A549 (cell line): ENCODE data around the gene CCR5. TPM values are rescaled to one million over a fixed set of nuclear protein-coding genes. Genes with fewer than 3 reads are reported as not detected.
"Not testable (repeated sequence)": the region's sequence is repeated elsewhere in the genome, so short reads cannot be mapped to it uniquely, and the experiment has no call there.

Experiments used
- ATAC-seq, 2 experiments: fragments of 200-7000 bp in 1 of 2; fragments of >200 bp in 1 of 2; cut with Nextera tagmentation in 1 of 2; cut with Tn5 transposase in 1 of 2; 3 replicates each; pipeline versions ENCODE4 v1.8.0 to v1.9.1; 2018 to 2020; ENCODE audit warnings: mild to moderate bottlenecking in 1 of 2, moderate library complexity in 1 of 2
- CTCF ChIA-PET: fragments of 300-600 bp; sonication (Branson Sonifier 250); formaldehyde crosslinking; extraction: SDS; loops from one replicate; lab custom pipeline; 2021; ENCODE audit warnings: antibody characterized with exemption, inconsistent platforms; lab: Yijun Ruan, JAX
- POLR2A ChIA-PET: fragments of 350-600 bp; formaldehyde crosslinking; extraction: SDS; loops from one replicate; lab custom pipeline; 2021; ENCODE audit warnings: antibody characterized with exemption, inconsistent platforms; lab: Yijun Ruan, JAX
- DNase-seq, 2 experiments: peaks; one replicate each; pipeline versions ENCODE4 v3.0.0 to v3.0.0-alpha.2; 2011 to 2016; ENCODE audit warnings: low read depth in 1 of 2, low spot score in 1 of 2
- FAIRE-seq: peaks from 2 replicates; lab custom pipeline; 2011; peaks lifted over from hg19 to GRCh38; lab: Jason Lieb, UNC
- H3K27ac ChIP-seq, 2 experiments: fragments of >200 bp; sonication (Bioruptor Twin); formaldehyde crosslinking; 3 replicates each; pipeline ENCODE4 v1.5.1; 2016 to 2017
- H3K4me1 ChIP-seq: fragments of >200 bp; sonication (Bioruptor Twin); formaldehyde crosslinking; 3 replicates; pipeline ENCODE4 v1.6.1; 2016
- H3K4me2 ChIP-seq: fragments of >200 bp; sonication (Bioruptor Twin); formaldehyde crosslinking; 3 replicates; pipeline ENCODE4 v1.6.1; 2016
- H3K4me3 ChIP-seq: fragments of >200 bp; sonication (Bioruptor Twin); formaldehyde crosslinking; 3 replicates; pipeline ENCODE4 v1.5.1; 2016
- H3K9me3 ChIP-seq: fragments of >200 bp; sonication (Bioruptor Twin); formaldehyde crosslinking; 3 replicates; pipeline ENCODE4 v1.6.1; 2016
- ATOH8 ChIP-seq: fragments of 250-450 bp; sonication (Bioruptor Pico); IDR thresholded peaks from 2 replicates; pipeline ENCODE4 v1.5.0; 2020; ENCODE audit warnings: low read depth, mild to moderate bottlenecking, moderate library complexity
- BCL3 ChIP-seq: fragments of >200 bp; sonication (Bioruptor Twin); formaldehyde crosslinking; IDR thresholded peaks from 3 replicates; pipeline ENCODE4 v1.6.1; 2016
- BHLHE40 ChIP-seq: IDR thresholded peaks from 2 replicates; pipeline ENCODE4 v1.6.1; 2012; ENCODE audit warnings: low read depth, low read length, inconsistent platforms
- CEBPB ChIP-seq, 2 experiments: fragments of >200 bp in 1 of 2; sonication (Bioruptor Twin) in 1 of 2; formaldehyde crosslinking in 1 of 2; IDR thresholded peaks; 2 replicates each; pipeline ENCODE4 v1.6.1; 2012 to 2016
- CHD2 ChIP-seq: fragments of 150-350 bp; IDR thresholded peaks from 2 replicates; pipeline ENCODE4 v1.6.1; 2014; ENCODE audit warnings: low read length; ENCODE audit not compliant: partially characterized antibody
- E2F6 ChIP-seq: IDR thresholded peaks from 2 replicates; pipeline ENCODE4 v1.6.1; 2012; ENCODE audit warnings: low read depth, borderline replicate concordance
- EHMT2 ChIP-seq: fragments of 200-600 bp; sonication (generic); IDR thresholded peaks from 2 replicates; pipeline ENCODE4 v1.6.1; 2016; ENCODE audit warnings: antibody characterized with exemption, low read depth, mild to moderate bottlenecking, moderate library complexity
- EP300 ChIP-seq, 2 experiments: fragments of >200 bp; sonication (Bioruptor Twin); formaldehyde crosslinking; IDR thresholded peaks; 2 replicates in 1 of 2; 3 replicates in 1 of 2; pipeline ENCODE4 v1.6.1; 2016 to 2017
- GATA3 ChIP-seq: IDR thresholded peaks from 2 replicates; pipeline ENCODE4 v1.6.1; 2012; ENCODE audit warnings: borderline replicate concordance
- HEYL ChIP-seq: fragments of 250-450 bp; sonication (Bioruptor Pico); IDR thresholded peaks from 2 replicates; pipeline ENCODE4 v1.8.0; 2021; ENCODE audit warnings: mild to moderate bottlenecking, moderate library complexity
- MAFK ChIP-seq: fragments of 450-650 bp; IDR thresholded peaks from 2 replicates; pipeline ENCODE4 v1.6.1; 2014; ENCODE audit not compliant: partially characterized antibody
- MAX ChIP-seq: IDR thresholded peaks from 2 replicates; pipeline ENCODE4 v1.6.1; 2012
- NPAS2 ChIP-seq: fragments of 250-450 bp; sonication (Bioruptor Pico); IDR thresholded peaks from 2 replicates; pipeline ENCODE4 v1.8.0; 2022; ENCODE audit warnings: mild to moderate bottlenecking, moderate library complexity, borderline replicate concordance
- NR3C1 ChIP-seq: fragments of >200 bp; sonication (Bioruptor Twin); formaldehyde crosslinking; IDR thresholded peaks from 3 replicates; pipeline ENCODE4 v1.6.1; 2017
- PBX3 ChIP-seq: IDR thresholded peaks from 2 replicates; pipeline ENCODE4 v1.6.1; 2012
- POLR2AphosphoS2 ChIP-seq: conservative IDR thresholded peaks from 2 replicates; pipeline ENCODE4 v1.6.1; 2012; ENCODE audit warnings: low read length, improper control_type of control experiment, inconsistent platforms
- RARB ChIP-seq: fragments of 250-450 bp; sonication (Bioruptor Pico); IDR thresholded peaks from 2 replicates; pipeline ENCODE4 v1.8.0; 2021; ENCODE audit warnings: mild to moderate bottlenecking, moderate library complexity
- REST ChIP-seq: fragments of 200-600 bp; sonication (generic); IDR thresholded peaks from 2 replicates; pipeline ENCODE4 v1.6.1; 2016; ENCODE audit warnings: antibody characterized with exemption, mild to moderate bottlenecking, moderate library complexity
- RFX5 ChIP-seq: fragments of 450-650 bp; IDR thresholded peaks from 2 replicates; pipeline ENCODE4 v1.7.1; 2014; ENCODE audit warnings: antibody characterized with exemption, mild to moderate bottlenecking, moderate library complexity
- RNF2 ChIP-seq: fragments of 200-600 bp; sonication (generic); IDR thresholded peaks from 2 replicates; pipeline ENCODE4 v1.6.1; 2016; ENCODE audit warnings: low read depth, mild to moderate bottlenecking, antibody characterized with exemption, moderate library complexity, borderline replicate concordance
- SMC3 ChIP-seq: fragments of >200 bp; sonication (Bioruptor Twin); formaldehyde crosslinking; IDR thresholded peaks from 3 replicates; pipeline ENCODE4 v1.6.1; 2018; ENCODE audit warnings: inconsistent platforms
- SREBF2 ChIP-seq: fragments of 450-650 bp; IDR thresholded peaks from 2 replicates; pipeline ENCODE4 v1.6.1; 2014; ENCODE audit warnings: mild to moderate bottlenecking, moderate library complexity
- ZC3H11A ChIP-seq: fragments of 450-650 bp; IDR thresholded peaks from 2 replicates; pipeline ENCODE4 v1.6.1; 2014; ENCODE audit warnings: antibody characterized with exemption, mild to moderate bottlenecking
- WGBS: methylation state at CpG from one replicate; pipeline ENCODE4 v1.1.6; 2017; ENCODE audit errors: missing lambda C conversion rate; 5-methylcytosine and 5-hydroxymethylcytosine counted together
- polyA plus RNA-seq, 4 experiments: library from polyadenylated mRNA; depleted of rRNA in 3 of 4; stranded (reverse); fragments of >200 nt; fragmentation: RNase III in 1 of 4; extraction: RNeasy Plus Mini Kit Qiagen cat#74134 plus additional on column Dnase treatment in 1 of 4; gene quantifications; 2 replicates in 3 of 4; 3 replicates in 1 of 4; pipeline ENCODE4 v1.2.3, GENCODE V29; 2011 to 2017

The CCR5 gene
- polyA plus RNA-seq, 2 of the 4 experiments (the other 2 are of a cell fraction) = not detected

GRCh38 chr3:46389306-46389705, 18.6 kb downstream of the CCR5 start (continued):
- no peak for TF ChIP-seq BHLHE40

- H3K9me3 ChIP-seq, POLR2A ChIA-PET, FAIRE-seq, DNase-seq, H3K4me1 ChIP-seq, H3K4me3 ChIP-seq, ATAC-seq, H3K4me2 ChIP-seq, H3K27ac ChIP-seq: not testable (repeated sequence)
- CTCF ChIA-PET = interaction anchor here (0.7 kb wide), 1 partner anchor 25 kb away, joined by 3 read pairs; no protein-coding TSS in a partner anchor
- 71% methylated on average over 5 of the region's 5 CpGs for WGBS
Observed at GRCh38 chr3:46391526-46391925, 20.8 kb downstream of the CCR5 start.

GRCh38 chr3:46393011-46393410, 22.3 kb downstream of the CCR5 start:
- Histone ChIP-seq H3K9me3 (no peaks in the 10 kb centered on the region), H3K4me3 (no peak overlapping the region), H3K4me2 (no peak overlapping the region), H3K27ac (no peak overlapping the region), H3K4me1 (no peaks in the 10 kb centered on the region)
- FAIRE-seq = no peak
- 34% methylated on average over 2 of the region's 2 CpGs for WGBS
- DNase-seq = no peak
- TF ChIP-seq RNF2 (no peak), PBX3 (no peak), GATA3 (no peak), NPAS2 (CRISPR knock-in tag) (no peak), E2F6 (no peak), RARB (CRISPR knock-in tag) (no peak), CHD2 (no peak), MAX (no peak), SMC3 (no peak), EP300 (IDR thresholded peaks at IDR 0.05) (no peak), BCL3 (no peak)
- POLR2A ChIA-PET = no interaction called here
- no peak for ATAC-seq
- CTCF ChIA-PET = no interaction called here

GRCh38 chr3:46393554-46394434, 23.0 kb downstream of the CCR5 start:
- TF ChIP-seq ATOH8 (CRISPR knock-in tag) (no peak), MAFK (no peak), SMC3 (no peak), REST (no peak), SREBF2 (no peak), RFX5 (no peak), POLR2AphosphoS2 (no peak), EHMT2 (no peak), GATA3 (no peak), ZC3H11A (no peak), CEBPB (IDR thresholded peaks at IDR 0.05) (no peak), HEYL (CRISPR knock-in tag) (no peak), NR3C1 (no peak), EP300 (IDR thresholded peaks at IDR 0.05) (no peak)
- ATAC-seq = no peak
- ChIA-PET POLR2A (no interaction called here), CTCF (no interaction called here)
- Histone ChIP-seq H3K9me3 (no peaks in the 10 kb centered on the region), H3K4me1 (no peaks in the 10 kb centered on the region), H3K4me2 (no peak overlapping the region), H3K27ac (no peak overlapping the region), H3K4me3 (no peak overlapping the region)
- no peak for FAIRE-seq
- 53% methylated on average over 8 of the region's 8 CpGs for WGBS
- DNase-seq = no peak
